ENCODE results near the gene TMPRSS11A.
A peak's percentile ranks its signal among the peaks of the same experiment; 100 is the strongest.

TMPRSS11A gene

DNA sequence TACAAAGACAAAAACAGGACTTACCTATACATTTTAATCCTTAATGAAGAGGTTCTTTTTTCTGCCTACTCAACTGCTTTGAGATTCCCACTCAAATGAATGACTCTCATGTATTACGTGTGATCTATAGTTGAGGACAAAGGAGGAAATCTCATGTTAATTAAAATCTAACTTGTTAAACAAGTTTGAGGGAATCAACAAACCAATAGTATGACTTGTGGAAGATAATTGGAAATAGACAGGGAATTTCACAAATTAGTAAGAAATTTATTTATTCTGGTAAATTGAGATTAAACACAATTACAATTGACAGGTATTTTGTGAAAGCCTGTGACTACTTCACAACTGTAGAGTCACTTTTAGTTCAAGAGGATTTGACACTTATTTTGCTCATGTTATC, 79.4 kb downstream of the TMPRSS11A start, which contains the start of gene TMPRSS11D:
TSS of gene TMPRSS11D (minus strand) at position 101 of the 400 bp plus-strand sequence. CDS start at position 32, 69 bp downstream.
- TF ChIP-seq MYC (IDR thresholded peaks at IDR 0.05; ENCODE audit: low read depth, low read length) (no peak), POLR2A (IDR thresholded peaks at IDR 0.05; ENCODE audit: extremely low read depth, insufficient read length) (no peak)
- TF ChIP-seq, protein P1, sequence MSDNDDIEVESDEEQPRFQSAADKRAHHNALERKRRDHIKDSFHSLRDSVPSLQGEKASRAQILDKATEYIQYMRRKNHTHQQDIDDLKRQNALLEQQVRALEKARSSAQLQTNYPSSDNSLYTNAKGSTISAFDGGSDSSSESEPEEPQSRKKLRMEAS (IDR thresholded peaks at IDR 0.05; ENCODE audit: low read depth, low read length) = no peak
- TF ChIP-seq, protein P2, sequence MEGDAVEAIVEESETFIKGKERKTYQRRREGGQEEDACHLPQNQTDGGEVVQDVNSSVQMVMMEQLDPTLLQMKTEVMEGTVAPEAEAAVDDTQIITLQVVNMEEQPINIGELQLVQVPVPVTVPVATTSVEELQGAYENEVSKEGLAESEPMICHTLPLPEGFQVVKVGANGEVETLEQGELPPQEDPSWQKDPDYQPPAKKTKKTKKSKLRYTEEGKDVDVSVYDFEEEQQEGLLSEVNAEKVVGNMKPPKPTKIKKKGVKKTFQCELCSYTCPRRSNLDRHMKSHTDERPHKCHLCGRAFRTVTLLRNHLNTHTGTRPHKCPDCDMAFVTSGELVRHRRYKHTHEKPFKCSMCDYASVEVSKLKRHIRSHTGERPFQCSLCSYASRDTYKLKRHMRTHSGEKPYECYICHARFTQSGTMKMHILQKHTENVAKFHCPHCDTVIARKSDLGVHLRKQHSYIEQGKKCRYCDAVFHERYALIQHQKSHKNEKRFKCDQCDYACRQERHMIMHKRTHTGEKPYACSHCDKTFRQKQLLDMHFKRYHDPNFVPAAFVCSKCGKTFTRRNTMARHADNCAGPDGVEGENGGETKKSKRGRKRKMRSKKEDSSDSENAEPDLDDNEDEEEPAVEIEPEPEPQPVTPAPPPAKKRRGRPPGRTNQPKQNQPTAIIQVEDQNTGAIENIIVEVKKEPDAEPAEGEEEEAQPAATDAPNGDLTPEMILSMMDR (IDR thresholded peaks at IDR 0.05; ENCODE audit: low read depth, low read length) = no peak
- DNase-seq (ENCODE audit: low read depth) = no peak
- no peak within 1 kb of the TSS for H3K4me3 ChIP-seq (ENCODE audit: low read depth, low read length)

DNA sequence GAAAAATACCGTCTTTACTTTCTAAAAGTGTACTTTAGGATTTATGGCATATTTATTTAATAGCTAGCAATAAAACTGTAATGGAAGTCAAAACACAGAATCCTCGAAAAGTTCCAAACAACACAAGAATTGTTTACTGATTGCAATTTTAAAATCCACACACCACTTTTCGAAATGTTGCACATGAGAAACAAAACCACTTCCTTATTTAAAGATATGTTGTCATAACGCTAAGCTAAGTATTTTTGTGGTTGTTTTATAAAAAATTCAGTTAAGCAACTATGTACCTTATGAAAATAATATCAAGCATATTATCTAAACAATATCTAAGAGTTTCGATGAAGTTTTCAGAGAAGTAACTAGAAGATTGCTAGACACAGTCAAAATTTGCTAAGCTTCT, 79.8 kb downstream of the TMPRSS11A start:
- DNase-seq (ENCODE audit: low read depth) = peak; percentile 57
- no peak overlapping the region for H3K4me3 ChIP-seq (ENCODE audit: low read depth, low read length)
- TF ChIP-seq, protein P1 (IDR thresholded peaks at IDR 0.05; ENCODE audit: low read depth, low read length) = no peak

DNA sequence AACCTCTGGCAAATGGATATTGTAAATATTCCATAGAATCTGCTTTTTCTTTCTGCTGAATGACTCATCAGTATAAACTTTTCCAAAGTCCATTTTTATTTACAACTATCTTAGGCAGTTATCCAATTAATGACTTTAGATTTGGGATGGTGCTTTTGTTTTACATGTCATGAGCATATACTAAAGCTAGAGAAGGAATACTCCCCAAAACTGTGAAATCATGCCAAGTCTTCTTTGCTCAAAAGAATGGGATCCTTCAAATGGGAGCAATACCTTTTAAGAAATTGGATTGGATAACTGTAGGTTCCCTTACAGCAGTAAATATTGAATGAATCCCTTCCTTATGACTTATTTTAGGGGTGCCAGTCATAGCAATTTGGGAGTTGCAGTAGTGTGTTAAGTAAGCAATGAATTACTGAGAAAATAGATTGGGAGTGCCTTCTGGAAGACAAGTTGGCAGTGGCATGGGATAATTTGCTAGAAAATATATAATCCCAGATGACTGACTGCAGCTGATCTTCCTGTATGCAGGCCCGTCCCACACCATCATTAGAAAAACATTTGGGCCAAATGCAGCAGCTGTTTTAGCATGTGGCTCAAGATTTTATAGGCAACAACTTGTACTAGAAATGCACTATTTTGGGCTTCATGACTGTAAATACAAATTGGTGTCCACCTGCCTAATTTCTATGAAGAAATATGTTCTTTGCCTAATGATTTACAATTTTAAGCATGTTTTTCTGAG, 82.3 kb downstream of the TMPRSS11A start:
- TF ChIP-seq, protein P1 (IDR thresholded peaks at IDR 0.05; ENCODE audit: low read depth, low read length) = no peak
- TF ChIP-seq MYC (IDR thresholded peaks at IDR 0.05; ENCODE audit: low read depth, low read length) (no peak), POLR2A (IDR thresholded peaks at IDR 0.05; ENCODE audit: extremely low read depth, insufficient read length) (no peak)
- TF ChIP-seq, protein P2 (IDR thresholded peaks at IDR 0.05; ENCODE audit: low read depth, low read length) = no peak
- no peak overlapping the region for H3K4me3 ChIP-seq (ENCODE audit: low read depth, low read length)
- DNase-seq (ENCODE audit: low read depth) = no peak

DNA sequence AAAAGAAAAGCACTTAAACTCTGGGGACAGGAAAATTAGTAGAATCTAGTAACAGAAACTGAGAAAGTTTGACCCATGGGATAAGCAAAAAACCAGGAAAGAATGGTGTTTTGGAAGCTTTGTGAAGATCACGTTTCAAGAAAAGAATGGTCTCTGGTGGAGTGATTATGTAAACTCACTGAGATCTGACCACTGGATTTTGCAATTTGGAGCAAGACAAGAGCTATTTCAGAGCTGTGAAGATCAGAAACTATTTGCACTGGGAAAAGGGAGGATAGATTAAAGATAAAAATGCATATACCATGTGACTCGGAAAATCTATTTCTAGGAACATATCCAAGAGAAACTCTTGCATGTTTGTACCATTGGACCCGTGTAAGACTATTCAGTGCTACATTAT, 83.8 kb downstream of the TMPRSS11A start:
- H3K4me3 ChIP-seq (ENCODE audit: low read depth, low read length) = no peak overlapping the region
- peak; percentile 53 for DNase-seq (ENCODE audit: low read depth)
- TF ChIP-seq, protein P2 (IDR thresholded peaks at IDR 0.05; ENCODE audit: low read depth, low read length) = no peak
- TF ChIP-seq MYC (IDR thresholded peaks at IDR 0.05; ENCODE audit: low read depth, low read length) (no peak), POLR2A (IDR thresholded peaks at IDR 0.05; ENCODE audit: extremely low read depth, insufficient read length) (no peak)
- TF ChIP-seq, protein P1 (IDR thresholded peaks at IDR 0.05; ENCODE audit: low read depth, low read length) = no peak

DNA sequence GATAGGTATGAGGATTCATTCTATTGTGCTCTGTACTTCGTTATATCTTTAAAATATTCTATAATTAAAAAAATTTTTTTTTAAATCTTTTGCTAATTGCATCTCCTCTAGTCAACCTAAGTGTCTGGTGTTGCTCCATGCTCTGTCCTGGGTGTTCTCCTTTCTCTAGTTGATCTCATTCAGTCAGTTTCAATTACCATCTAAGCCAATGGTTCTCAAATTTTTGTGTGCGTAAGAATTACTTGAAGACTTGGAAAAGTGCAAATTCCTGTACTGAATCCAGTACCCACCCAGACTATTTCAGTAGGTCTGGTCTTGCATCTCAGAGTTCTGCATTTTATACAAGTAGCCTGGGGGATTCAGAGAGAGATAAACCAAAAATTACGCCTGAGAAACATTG, 86.2 kb downstream of the TMPRSS11A start:
- no peak for DNase-seq (ENCODE audit: low read depth)
- TF ChIP-seq, protein P1 (IDR thresholded peaks at IDR 0.05; ENCODE audit: low read depth, low read length) = no peak
- TF ChIP-seq POLR2A (IDR thresholded peaks at IDR 0.05; ENCODE audit: extremely low read depth, insufficient read length) (no peak), MYC (IDR thresholded peaks at IDR 0.05; ENCODE audit: low read depth, low read length) (no peak)
- TF ChIP-seq, protein P2 (IDR thresholded peaks at IDR 0.05; ENCODE audit: low read depth, low read length) = no peak
- H3K4me3 ChIP-seq (ENCODE audit: low read depth, low read length) = no peak overlapping the region

DNA sequence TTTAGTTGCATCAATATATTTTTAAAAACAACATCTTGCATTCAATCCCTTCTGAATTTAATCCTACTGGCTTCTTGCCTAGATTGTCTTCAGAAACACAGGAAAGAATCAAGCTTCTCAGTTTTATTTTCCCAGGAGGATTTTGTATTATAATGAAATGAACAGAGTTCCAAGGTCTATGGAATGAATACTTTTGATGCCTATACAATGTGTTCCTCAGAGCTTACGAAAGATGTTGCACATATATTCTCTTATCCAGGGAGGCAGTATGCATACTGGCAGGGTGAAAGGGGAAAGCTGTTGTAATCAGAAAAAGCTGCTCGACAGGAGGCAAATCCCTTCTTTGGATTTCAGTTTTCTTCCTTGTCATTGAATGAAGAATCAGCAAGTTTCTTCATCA, 88.3 kb downstream of the TMPRSS11A start:
- no peak for DNase-seq (ENCODE audit: low read depth)
- H3K4me3 ChIP-seq (ENCODE audit: low read depth, low read length) = no peak overlapping the region

More for the DNA sequence above, 88.3 kb downstream of the TMPRSS11A start:
- TF ChIP-seq, protein P2 (IDR thresholded peaks at IDR 0.05; ENCODE audit: low read depth, low read length) = no peak
- TF ChIP-seq, protein P1 (IDR thresholded peaks at IDR 0.05; ENCODE audit: low read depth, low read length) = no peak
- no peak for TF ChIP-seq MYC (IDR thresholded peaks at IDR 0.05; ENCODE audit: low read depth, low read length)
- no peak for TF ChIP-seq POLR2A (IDR thresholded peaks at IDR 0.05; ENCODE audit: extremely low read depth, insufficient read length)
